C4-2B (cell line): ENCODE measurements around the gene EVA1C.
"Not testable (repeated sequence)": the region's sequence is repeated elsewhere in the genome, so short reads cannot be mapped to it uniquely, and the experiment has no call there.

Experiments used
- ZFX ChIP-seq: fragments of 450-650 bp; IDR thresholded peaks from 2 replicates; pipeline ENCODE4 v1.6.1; 2017
- TF ChIP-seq, protein P1 (sequence below): fragments of 450-650 bp; conservative IDR thresholded peaks from 2 replicates; pipeline ENCODE4 v1.5.1; 2017; ENCODE audit warnings: mild to moderate bottlenecking

GRCh38 chr21:32505767-32506166 is 93.3 kb downstream of the EVA1C start:
- TF ChIP-seq, protein P1, sequence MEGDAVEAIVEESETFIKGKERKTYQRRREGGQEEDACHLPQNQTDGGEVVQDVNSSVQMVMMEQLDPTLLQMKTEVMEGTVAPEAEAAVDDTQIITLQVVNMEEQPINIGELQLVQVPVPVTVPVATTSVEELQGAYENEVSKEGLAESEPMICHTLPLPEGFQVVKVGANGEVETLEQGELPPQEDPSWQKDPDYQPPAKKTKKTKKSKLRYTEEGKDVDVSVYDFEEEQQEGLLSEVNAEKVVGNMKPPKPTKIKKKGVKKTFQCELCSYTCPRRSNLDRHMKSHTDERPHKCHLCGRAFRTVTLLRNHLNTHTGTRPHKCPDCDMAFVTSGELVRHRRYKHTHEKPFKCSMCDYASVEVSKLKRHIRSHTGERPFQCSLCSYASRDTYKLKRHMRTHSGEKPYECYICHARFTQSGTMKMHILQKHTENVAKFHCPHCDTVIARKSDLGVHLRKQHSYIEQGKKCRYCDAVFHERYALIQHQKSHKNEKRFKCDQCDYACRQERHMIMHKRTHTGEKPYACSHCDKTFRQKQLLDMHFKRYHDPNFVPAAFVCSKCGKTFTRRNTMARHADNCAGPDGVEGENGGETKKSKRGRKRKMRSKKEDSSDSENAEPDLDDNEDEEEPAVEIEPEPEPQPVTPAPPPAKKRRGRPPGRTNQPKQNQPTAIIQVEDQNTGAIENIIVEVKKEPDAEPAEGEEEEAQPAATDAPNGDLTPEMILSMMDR = not testable (repeated sequence)
- TF ChIP-seq ZFX = not testable (repeated sequence)
